GF-D8 (cell line): ENCODE results near the gene PIEZO2.
A peak's percentile ranks its signal among the peaks of the same experiment; 100 is the strongest.
"Not testable (repeated sequence)": the region's sequence is repeated elsewhere in the genome, so short reads cannot be mapped to it uniquely, and the experiment has no call there.

Experiments used
- DNase-seq: peaks from one replicate; lab custom pipeline; 2025; lab: John Stamatoyannopoulos, UW

The PIEZO2 gene

GRCh38 chr18:10685484-10685883, 463.9 kb downstream of the PIEZO2 start:
- no peak for DNase-seq

GRCh38 chr18:10682368-10682714, 467.0 kb downstream of the PIEZO2 start:
- DNase-seq: no peak

DNA sequence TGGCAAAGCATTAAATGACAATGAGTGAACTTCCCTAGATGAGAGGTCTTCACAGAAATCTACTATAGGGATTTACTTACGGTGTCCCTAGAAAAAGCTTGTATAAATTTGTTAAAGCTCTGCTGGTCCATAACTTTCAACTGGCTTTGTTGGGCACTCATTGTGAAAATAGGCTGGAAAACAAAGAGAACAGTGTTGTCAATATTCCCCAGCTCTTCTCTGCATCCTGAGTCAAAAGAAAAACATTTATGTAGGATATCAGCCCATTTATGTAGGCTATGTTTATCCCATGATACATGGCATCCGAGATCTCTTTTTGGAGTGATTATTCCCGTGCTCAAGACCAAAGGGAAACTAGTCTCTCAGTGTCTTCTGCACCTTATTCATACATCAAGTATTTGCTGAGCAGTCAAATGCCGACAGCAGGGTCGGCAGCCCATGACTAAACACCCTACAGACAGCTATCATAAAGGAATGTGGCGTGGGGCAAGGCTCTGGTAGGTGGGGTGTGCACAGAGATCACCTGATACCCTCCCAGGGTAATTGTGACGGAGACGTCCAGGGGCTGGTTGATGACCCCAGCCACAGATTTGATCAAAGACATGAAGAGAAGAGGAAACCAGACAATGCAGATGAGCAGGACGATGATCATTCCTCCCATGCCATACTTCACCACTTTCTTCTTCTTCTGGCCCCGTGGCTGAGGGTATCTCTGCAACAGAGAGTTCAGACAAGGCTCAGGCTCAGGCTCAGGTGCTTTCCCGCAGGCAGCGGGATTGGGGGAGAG, 467.6 kb downstream of the PIEZO2 start:
- DNase-seq: no peak

DNA sequence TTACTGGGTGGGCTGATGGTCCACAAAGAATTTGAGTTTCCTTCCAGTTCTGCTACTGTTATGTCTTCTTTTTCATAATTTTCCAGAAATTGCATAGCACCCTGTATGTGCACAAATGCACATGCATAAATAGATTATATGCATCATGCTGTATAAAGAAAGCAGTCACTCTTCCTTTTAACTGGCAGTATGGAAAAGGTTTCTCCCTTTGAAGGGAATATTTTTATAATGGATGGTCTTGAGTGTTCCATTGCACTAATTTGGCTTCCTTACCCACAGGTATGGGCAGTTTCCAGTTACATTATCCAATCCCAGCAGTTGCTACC, 469.1 kb downstream of the PIEZO2 start:
- DNase-seq: no peak

DNA sequence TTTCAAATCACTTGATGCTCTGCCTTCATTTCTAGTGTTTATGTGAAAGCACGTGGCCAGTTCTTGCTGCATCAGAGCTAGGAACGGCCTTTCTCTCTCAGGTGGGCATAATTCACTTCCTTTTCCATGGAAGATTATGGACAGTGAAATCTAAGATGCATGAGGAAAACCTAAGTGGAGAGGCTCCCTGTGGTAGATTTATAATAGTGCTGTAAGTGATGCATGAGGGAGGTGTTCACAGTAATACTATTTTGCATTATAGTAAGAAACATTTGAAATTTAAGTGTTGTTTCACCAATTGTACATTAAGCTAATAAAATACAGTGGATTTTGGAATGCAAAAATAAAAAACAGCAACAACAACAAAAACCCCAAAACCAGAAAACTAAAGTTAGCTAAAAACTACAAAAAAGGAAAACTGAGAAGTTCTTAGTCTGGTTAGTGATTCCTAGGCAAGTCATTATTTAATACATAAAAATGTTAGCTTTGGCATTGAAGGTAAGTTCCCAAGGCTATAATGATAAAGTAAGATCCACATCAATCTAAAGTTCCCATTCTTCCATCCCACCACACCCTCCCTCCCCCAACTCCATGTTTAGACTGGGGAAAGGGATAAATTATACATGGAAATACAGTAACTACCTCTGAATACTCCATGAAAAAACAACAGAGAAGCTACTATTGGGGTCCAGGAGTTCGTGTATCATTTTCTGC, 469.7 kb downstream of the PIEZO2 start:
- DNase-seq: no peak

- DNase-seq: no peak
Measured at GRCh38 chr18:10671441-10671840, 477.9 kb downstream of the PIEZO2 start.

GRCh38 chr18:10670856-10671255, 478.5 kb downstream of the PIEZO2 start:
- no peak for DNase-seq

DNA sequence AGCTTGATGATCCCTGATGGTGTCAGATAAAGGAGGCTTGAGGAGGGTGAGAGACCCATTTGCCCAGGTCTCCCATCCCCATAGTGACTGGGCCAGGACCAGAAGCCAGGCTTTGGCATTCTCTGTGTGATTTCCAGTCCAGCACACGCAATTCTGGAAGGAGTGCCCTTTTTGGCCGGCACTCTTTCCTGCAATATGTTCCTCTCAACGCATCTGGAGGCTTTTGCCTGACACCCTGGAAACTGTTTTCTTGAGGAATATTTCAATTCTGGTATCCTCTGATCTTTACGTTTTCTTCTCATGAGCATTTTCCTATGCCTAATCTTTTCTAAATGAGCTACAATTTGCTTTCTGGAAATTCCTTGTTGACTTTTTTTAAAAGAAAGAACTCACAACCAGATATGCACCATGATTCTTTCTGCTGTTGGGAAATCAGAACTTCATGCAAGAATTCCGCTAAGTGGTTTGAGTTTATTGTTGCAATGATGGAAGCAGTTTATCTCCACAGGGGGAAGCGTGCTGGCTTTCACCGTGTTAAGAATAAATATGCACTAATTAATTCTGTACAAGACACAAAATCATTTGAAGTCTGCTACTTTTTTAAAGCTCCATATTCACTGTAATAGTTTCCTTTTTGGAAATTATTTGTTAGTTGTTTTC, 479.8 kb downstream of the PIEZO2 start:
- DNase-seq: no peak

- no peak for DNase-seq
Measured at GRCh38 chr18:10663750-10664149, 485.6 kb downstream of the PIEZO2 start.

DNA sequence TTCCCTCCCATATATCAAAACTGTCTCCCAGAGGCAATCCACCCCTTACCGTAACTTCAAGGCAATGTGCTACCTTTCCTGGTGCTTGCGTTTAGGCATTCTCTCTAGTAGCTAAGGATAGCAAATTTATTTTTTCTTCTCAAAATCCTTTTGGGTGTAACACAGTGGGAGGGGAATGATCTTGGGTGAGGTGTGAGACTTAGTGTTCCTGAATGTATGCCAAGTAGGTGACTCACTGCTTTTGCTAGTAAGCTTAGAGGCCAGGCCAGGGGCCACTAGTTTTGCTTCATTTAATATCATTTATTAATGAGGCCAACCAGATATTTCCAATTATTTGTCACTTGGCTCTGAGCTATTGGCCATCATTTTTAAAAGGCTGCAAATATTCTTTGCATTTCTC, 488.1 kb downstream of the PIEZO2 start:
- DNase-seq: no peak

DNA sequence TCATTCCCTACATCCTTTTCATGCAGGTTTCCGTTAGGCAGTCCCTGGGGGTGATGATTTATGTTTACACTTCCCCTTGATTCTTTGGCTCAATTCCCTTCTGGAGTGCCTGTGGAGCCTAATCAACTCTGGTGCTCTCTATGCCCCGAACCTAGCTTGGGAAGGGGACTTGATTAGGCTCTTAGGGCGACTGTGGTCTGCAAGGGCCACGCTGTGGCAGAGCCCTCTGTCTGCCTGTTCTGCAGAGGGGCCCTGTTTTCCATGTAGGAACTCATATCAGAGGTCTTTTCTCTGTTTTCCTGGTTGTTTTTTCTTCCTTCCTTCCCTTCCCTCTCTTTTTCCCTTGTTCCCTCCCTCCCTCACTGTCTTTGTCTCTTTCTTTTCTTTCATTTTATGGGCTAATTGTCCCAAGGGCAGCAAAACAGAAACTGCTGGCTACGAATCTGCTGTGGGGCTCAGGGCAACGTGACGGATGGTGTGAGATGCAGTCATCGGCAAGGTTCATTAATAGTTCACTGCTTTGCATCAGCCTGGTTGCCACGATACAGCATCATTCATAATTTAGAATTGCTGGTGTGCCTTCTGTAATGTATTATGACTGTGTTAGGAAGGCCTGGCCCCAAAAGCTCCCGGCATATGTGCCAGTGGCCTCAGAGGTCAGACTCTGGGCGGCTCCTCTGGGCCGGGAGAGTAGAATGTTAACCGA, 489.0 kb downstream of the PIEZO2 start:
- DNase-seq: no peak

DNA sequence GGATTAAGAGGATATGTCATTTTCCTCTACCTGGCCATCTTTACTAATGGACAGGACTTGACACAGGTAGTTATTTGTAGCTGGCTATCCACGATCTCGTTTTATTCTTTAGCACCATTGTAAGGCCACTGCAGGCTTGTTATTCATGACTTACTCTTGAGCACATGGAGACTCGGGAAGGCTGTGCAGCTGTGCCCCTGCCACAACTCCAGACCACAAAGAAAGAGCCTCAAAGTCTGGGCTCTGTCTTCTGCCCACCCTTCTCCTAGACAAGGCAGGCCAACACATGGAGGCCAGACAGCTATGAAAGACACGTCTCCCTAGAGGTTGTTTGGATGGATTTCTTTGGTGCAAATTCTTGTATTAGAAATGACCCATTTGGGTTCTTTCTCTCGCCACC, 489.8 kb downstream of the PIEZO2 start:
- no peak for DNase-seq

DNA sequence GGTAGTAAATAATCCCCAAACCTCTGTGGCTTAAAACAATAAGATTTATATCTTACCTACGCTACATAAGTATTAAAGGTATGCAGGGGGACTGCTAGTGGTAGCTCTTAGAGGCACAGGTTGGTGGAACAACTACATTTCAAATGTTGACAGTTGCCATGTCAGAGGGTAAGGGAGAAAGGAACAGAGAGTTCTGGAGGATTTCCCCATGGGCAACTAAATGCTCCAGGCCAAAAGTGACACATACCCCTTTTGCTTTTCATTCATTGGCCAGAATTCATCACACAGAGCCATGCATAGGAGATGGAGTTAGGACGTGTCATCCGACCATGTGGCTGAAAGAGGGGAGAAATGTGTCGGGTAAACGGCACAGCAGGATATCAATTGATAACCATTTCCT, 490.4 kb downstream of the PIEZO2 start:
- no peak for DNase-seq

DNA sequence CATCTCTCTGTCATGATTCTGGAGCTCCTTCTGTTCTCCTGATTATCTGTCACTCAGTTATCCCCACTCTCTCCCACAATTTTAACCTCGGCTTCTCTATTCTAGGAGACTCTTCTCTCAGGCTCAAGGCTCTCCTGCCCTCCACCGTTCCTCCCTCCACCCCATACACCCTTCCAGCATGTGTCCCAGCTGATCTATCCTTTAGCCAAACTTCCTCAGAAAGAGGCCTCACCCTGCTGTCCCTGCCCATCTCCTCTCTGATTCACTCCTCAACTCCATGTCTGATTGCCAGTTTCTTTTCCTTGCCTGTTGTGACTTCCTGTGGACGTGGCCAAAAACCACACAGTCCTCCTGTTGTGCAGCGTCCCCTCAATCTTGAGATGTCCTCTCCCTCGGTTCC, 505.4 kb downstream of the PIEZO2 start:
- not testable (repeated sequence) for DNase-seq

- DNase-seq: not testable (repeated sequence)
Measured at GRCh38 chr18:10642915-10643524, 506.3 kb downstream of the PIEZO2 start.

DNA sequence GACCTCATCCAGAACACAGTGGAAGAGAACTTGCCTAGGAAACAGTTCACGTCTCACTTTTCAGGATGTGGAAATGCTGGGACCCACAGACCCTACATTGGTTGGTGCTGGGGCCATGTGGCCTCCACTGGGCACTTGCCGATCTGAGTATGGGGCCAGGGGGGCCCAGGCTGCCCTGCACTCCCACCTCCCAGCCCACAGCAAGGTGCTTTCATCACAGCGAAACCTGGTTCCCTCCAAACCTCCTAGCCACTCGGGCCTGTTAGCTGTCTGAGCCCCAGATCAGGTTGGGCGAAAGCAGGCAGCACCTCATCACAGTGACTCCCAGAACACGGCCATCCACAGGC, 510.9 kb downstream of the PIEZO2 start:
- not testable (repeated sequence) for DNase-seq

GRCh38 chr18:10637858-10638538, 511.4 kb downstream of the PIEZO2 start:
- DNase-seq: not testable (repeated sequence)

GRCh38 chr18:10629076-10629475, 520.3 kb downstream of the PIEZO2 start:
- peak; percentile 24 for DNase-seq

DNA sequence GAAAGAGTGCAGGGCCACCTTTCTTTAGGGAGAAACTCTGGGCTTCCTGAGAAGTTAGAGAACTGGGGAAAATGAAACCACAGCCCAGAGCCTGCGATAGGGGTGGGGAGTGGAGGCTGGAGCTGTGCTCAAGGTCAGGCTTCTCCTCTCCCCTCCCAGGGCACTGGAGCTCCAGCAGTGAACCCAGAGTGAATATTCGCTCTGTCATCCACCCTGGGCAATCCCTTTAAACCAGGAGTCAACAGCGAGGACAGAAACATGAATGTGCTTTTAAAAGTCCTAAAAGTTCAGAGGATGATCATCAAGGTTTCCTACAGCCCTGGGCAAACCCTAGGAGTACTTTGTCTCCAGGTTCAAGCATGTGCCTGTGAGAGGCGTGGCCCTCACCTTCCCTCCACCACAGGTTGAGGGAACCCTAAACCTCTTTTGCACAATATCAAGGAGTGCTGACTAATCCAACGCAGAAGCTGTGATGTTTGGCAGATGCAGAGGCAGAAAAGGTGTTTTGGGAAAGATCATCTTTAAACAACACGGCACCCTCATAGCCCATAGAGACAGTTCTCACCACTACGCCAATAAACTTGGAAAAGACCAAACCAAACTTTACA, 522.7 kb downstream of the PIEZO2 start:
- not testable (repeated sequence) for DNase-seq

GRCh38 chr18:10623606-10624005, 525.8 kb downstream of the PIEZO2 start:
- not testable (repeated sequence) for DNase-seq

DNA sequence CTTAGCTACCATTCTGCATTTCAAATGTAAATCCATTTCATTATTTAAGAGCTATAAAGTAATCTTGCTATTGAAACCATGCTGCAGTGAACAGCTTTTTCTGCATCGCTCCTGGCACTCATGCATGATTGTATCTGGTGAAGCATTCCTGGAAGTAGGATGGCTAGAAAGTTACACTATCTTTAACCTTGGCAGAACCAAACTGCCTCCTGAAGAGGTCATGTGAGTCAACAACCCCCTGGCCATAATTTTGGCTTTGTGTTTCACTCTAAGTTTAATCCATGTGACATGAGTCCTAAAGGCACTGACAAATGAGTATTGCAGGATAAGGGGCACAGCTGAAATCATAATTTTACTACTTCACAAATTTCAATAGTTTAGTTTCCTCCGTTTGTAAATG, 526.4 kb downstream of the PIEZO2 start:
- not testable (repeated sequence) for DNase-seq
